Activated CD8-positive, alpha-beta memory T cell treated with anti-CD3 and anti-CD28 coated beads, Interleukin-2, amount 50 U/mL, for 48 hours (primary cell): ENCODE measurements around the gene TES.

Experiments used
- DNase-seq: peaks from one replicate; pipeline ENCODE4 v3.0.0-alpha.2; 2020

The TES gene

DNA sequence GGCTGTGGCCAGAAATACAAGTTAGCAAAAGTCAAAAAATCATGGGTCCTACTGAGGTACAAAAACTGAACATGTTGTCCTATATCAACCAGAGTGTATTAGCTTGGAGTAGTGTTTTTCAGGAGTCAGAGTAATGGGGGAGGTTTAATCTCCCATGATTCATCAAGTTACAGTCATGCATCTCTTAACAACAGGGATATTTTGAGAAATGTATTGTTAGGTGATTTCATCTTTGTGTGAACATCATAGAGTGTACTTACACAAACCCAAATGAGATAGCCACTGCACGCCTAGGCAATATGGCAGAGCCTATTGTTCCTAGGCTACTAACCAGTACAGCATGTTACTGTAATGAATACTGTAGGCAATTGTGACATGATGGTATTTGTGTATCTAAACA, 14.9 kb upstream of the TES start:
- DNase-seq = no peak

DNA sequence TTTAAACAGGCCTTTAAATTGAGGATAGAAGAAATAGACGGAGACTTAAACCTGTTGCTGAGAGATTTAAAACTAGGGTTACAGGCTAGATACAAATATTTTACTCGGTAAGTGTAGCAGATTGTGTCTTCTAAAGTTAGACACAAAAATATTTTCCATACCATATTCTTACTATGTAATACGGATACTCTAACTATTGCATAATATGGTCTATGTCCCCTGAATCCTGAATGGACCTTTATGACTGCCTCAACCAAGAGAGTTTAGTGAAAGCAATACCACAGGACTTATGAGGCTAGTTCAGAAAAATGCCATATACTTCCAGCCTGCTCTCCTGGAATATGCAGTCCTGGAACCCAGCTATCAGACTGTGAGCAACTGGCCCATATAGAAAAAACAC, 13.4 kb upstream of the TES start:
- no peak for DNase-seq

DNA sequence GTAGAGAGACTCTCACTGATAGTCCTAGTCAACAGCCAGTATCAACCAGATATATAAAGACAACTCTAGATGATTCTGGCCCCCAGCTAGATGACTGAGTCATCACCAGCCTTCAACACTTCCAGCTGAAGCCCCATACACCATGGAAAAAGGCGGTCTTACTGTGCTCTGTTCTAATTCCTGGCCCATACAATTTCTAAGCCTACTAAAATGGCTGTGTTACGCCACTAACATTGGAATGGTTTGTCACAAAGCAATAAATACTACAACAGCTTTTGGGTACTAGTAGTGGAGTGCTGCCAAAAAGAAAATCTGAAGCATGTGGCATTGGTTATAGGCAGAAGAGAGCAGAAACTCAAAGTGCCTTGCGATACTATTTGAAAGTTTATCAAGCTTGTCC, 13.0 kb upstream of the TES start:
- no peak for DNase-seq

DNA sequence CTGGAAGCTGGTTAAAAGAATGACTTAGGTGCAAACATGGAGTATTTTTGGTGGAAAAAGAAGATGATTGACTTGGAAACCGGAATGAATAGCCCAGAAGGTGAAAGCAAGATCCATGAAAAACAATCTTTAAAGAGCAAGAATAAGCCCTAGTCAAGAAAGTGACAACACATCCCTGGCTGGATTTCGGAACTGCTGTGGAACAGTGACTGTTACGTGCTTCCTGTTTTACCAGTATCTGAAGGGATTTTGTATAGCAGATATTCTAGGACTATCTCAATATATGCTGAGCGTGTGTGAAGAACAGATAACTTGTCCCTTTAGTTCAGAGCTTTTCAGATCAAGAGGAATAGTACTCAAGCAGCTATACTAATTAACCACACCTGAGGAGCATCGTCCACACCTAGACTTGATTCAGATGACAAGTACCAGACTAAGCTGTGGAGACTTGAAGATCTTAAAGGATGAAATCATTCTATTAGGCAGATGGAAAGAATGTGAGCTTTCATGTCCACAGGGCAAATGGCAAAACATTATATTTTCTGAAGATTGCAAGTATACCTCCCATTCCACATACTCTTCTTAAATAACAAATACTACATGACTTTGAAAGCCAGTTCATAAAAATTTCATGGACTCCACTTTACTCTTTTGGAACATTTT, 11.5 kb upstream of the TES start:
- no peak for DNase-seq

DNA sequence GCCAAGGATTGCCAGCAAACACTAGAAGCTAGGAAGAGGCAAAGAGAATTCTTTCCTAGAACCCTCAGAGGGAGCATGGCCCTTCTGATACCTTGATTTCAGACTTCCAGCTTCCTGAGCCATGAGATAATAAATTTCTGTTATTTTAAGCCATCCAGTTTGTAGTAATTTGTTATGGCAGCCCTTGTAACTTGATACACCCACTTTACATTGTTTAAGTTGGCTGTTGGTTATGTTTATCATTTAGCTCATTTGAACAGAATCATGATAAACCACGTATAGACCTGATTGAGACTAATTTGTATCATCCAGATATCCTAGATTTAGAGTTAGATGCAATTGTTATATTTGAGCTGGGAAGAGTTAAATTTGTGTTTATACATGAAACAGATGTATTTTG, 9.4 kb upstream of the TES start:
- DNase-seq = no peak

DNA sequence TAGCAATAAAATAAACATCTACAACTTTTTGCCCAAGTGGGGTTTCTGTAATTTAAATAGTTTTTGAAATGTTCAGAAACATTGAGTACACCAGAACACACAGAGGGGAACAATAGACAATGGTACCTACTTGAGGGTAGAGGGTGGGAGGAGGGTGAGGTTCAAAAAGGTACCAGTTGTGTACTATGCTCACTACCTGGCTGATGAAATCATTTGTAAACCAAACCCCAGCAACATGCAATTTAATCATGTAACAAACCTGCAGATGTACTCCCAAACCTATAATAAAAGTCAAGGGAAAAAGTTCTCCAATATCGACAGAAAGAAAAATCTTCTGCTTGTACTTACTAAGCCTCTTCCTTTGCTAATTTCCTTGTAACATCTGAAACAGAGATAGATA, 4.2 kb upstream of the TES start:
- DNase-seq = no peak

DNA sequence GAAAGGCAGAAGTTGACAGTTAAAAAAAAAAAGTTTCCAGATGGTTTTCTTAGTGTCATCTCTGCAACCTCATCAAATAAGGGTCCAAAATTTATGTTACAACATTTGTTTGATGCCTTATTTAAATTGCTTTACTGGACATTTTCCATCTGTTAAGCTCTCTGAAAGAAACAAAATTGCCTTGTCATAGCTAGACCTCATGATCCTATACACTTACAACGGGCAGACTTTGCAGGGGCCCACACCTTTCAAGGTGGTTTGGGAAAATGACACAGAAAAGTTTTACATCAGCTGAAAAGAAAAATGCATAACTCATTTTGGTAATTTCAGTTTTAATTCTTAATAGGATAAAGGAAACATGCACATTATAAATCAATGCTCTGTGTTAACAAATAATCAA, 1.4 kb upstream of the TES start:
- no peak for DNase-seq

DNA sequence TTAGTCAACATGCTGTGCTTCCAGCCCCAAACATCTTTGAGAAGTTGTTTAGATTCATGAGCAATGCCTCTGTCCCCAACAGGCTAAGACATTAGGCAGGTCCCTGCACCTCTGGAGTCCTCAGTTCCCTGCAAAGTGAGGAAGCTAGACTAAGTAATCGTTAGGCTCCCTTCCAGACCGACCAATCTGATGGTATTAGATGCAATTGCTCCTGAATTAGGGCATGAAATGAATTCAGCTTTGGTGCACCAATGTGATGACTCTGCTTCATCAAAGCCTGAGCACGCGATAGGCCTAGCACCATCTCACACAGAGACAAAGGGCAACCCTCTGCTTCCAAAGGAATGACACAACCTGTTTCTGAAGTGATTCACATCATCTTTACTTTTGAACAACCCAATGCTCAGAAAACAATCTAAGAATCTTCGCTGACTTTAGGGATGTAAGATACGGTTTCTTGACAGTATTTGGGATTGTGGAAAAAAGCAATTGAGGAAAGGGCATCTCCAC, 723 bp upstream of the TES start:
- no peak for DNase-seq

DNA sequence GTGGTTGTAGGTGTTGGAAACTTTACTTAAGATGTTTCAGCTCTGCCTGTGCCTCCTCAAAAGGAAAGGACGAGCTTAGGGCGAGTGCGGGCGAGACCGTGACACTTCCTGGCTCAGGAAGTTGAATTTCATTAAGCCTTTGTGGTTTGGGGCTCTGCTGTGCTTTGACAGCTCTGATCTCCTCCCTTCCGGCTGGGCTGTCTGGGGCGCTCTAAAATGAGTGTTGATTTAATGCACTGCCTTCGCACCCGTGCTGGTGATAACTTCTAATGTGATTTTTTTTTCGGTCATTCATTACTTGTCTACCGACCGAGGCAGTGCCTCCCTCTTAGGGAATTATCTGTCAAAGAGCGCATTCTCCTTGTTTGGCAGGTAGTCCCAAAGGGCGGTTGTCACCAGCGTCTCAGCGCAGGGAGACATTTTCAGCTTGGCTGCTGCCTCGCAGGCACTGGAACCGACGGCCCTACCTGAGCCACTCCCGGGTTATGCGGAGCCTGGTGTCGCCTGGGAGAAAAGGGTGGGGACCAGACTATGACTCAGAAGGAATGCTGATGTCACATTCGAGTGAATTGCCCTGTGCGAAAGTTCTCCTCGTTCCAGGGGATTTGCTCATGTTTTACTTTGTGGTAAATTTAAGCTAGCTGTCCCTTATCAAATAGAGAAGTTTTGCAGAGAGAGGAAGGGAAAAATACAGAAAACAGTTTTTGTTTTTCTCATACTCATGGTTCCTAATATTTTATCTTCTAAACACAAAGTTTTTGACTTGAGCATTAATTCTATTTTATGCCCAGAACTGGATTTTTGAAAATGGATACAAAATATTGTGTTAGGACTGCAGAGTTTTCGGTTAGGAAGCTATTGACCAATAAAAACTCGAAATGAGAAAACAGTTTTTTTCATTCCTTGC, 920 bp downstream of the TES start:
- DNase-seq = peak; percentile 82

DNA sequence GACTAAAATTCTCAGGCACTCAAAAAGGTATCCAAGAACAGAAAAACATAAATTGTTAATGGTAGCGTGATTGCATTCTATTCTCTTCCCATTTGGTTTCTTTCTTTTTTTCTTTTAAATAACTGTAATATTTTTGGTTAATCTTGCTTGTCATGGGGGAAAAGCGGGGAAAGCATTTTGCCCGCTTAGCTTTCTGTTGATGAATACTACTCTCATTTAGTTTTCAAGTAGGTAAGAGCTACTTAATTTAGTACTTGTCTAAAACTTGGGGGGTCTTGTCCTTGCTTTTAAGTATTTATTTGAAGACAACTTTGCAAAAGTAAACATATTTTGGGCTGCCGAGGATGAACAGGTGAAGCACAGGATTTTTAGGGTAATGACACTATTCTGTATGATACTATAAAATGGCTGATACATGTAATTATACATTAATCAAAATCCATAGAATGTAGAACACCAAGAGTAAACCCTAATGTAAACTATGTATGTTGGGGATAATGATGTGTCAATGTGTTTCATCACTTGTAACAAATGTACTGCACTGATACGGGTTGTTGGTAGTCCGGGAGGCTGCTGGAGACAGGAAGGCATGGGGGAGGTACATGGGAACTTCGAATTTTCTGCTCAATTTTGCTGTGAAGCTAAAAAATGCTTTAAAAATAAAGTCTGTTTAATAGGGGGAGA, 1.7 kb downstream of the TES start:
- no peak for DNase-seq

DNA sequence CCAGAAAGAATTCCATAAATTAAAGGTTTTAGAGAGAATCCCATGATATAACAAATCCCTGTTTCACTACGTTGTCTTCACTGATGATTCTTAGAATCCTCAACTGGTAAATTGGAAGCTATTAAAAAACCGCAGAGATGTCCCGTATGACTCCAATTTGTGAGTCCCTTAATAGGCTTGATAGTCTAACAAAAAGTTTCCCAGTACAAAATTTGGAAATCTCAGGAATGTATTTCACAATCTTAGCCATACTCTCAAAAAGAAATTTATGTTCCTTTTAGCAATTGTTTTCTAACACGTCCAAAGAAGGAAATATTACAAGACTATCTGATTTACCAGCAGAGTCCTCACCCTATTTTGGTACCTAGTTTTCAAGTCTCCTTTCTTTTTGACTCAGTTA, 2.5 kb downstream of the TES start:
- no peak for DNase-seq

DNA sequence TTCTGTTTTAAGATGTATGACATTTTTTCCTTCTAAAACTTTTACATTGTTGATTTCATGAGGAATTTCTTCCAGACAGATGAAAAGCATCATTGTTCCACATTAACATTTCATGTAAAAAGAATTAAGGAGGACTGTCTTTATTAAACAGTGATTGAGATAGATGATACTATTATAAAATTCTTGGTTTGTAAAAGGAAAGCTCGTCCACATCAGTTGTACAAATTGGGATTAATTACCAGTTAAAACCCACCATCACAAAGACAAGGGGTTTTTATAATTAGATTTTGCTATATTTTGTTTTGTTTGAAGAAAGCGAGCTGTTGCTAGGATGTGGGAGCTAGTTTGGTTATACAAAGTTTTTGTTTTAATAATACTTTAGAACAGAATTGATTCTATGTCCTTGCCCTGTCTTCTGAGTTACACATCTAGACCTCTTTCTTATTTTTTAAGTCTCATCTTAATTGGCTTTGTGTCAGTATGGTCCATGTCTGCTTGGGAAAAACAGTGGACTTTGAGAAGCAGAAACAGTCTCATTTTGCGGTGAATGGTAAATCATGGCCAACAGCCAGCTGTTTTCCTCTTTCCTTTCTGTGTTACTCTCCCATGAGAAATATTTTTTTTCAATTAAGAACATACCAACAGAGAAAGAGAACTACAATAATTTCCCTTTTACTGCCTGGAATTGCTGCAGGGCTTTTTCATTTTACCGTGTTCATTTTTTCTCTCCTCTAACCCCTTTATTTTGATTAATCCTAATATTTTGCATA, 3.2 kb downstream of the TES start:
- DNase-seq = no peak

DNA sequence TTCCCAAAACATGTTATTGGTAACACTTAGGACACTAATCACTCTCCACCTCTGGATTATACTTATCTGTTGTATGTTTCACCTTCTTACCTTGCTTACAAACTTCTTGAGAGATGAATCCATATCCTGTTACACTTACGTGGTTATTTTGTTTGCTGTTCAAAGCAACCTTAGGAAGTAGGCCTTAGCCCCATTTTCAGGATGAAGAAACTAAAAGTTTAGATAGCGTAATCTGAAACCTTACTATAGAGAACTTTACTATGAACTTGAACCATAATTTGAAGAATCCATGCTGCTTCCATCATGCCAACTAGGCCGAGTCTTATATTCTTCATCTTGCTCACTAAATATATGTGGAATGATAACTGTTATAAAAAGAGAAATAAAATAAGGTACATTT, 4.6 kb downstream of the TES start:
- DNase-seq = no peak

DNA sequence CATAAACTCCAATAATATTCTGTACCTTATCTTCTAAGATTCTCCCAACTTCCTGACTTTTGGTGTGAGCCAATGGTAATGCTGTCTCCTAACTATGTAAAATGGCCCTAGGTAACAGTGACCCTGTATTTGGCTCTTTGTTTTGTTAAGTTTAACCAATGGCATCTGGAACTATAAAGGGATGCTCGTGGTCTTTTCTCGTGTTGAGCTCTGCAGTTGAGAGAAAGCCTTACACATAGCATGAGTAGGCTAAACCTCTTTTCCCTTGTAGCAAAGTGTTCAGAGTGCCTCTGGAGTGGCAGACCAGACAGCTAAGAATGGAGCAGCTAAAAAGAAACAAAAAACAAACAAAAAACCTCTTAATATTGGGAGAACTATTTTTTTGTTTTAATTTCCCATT, 5.2 kb downstream of the TES start:
- DNase-seq = no peak

DNA sequence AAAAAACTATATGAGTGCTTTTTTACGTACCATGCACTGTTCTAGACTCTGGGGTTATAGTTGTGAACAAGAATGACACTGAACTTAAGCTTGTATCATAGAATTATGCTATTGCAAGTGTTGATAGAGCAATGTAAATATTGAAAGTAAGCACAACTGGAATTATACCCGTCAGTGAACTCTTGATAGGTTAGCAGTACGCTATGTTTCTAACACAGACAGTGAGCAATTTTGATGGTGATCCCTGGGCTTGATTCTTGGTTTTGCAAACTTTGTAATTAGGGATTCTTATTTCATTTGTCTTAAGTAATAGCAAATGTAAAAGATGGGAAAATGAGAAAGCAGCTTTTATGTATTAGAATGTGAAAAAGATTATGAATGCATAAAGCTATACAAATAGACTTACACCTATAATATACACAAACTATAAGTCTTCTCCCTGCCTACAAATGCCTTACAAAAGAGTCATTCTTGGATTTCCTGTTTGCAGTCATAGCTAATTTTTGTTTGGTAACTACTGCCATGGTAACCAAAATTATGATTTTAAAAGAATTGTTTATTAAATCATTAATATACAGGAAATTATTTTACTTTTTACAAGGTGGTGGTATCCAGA, 6.7 kb downstream of the TES start:
- DNase-seq = no peak

DNA sequence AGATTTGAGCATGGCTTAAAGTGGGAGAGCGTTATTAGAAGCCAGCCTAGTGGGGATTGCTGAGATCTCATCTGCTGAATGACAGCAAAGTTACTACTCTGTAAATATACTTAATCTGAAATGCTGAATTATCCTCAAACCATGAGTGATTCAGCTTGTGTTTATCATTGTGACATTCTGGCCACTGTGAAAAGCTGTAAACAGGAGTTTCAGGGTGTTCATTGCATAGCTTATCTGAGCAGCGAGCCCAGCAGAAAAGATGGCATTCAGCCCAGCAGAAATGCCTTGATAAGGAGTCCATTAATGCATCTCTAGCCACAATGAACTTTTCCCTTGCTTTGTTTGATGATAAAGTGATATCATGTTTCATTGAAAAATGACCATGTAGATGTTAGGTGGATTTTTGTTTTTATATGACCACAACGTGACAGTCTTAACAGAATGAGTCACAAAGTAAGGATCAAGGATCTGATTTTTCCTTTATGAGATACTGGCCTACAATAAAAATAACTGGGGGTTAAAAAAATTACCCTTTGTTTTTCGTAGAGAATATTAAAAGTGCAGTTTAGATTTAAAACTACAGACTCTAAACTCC, 7.8 kb downstream of the TES start:
- DNase-seq = no peak

DNA sequence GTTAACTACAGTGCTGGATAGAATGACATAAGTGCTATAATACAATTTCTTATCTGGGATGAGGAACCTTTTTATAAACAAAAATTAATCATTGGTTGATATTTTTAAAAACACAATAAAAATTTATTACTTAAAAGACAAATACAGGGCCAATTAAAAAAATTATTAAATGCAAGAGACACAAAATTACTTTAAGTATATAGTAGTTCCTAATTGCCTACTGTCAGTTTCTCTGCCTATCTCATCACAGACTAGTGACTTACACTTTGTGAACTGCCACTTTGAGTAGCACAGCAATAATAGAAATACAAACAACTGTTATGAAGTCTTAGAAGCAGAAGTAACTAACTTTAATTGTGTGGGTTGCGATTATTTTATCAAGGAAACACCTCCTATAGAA, 8.4 kb downstream of the TES start:
- DNase-seq = no peak

DNA sequence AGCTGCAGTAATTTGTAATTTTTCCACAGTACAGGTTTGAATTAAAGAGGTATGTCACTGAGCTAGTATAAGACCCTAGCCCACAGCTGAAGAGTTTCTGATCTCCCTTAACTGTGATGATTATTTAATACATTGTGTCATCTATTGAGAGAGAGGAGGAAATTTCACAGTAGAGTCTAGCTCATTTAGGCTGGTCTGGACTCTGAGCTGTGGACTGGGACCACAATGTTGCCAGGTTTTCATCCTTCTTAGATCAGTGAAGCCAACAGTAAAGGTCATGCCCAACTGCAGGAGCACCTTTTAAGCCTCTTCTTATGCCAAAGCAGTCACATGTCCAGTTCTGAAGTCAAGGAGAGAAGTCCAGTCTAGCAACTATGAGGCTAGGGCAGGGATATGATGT, 8.9 kb downstream of the TES start:
- DNase-seq = no peak

DNA sequence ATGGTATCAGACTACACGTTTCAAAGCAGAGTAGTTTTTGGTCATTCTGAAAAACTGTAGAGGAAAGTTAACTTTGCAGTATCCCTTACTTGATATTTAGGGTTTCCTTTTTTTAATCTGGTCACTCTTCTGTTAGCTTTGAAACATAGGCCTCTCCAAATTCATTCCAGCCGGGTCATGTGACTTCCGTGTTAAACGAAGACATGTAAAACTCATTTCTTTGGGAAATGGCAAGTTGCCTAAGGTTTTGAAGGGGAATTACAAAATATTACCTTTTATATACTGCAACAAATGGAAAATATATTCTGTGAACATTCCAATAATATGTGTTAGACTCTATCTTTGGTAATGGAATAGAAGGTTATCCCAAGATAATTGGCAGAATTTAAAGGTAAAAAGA, 9.5 kb downstream of the TES start:
- no peak for DNase-seq

DNA sequence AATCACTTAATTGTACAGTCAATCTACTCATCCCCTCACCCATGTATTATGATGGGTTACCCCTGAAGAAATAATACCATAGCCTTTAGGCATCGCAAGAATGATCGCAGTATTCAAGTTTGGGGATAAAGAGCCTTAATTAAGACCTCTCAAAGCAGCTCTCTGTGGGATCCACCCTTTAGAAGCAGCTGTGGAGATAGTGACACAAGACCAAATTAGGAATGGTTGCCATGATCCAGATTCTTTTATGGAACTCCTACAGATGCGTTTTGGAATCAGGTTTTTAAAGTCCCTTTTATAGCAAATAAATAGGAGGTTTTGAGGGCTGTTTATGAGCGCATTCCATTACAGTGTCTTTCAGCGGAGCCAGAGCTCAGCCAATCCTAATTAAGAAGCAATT, 12.2 kb downstream of the TES start:
- DNase-seq = no peak

DNA sequence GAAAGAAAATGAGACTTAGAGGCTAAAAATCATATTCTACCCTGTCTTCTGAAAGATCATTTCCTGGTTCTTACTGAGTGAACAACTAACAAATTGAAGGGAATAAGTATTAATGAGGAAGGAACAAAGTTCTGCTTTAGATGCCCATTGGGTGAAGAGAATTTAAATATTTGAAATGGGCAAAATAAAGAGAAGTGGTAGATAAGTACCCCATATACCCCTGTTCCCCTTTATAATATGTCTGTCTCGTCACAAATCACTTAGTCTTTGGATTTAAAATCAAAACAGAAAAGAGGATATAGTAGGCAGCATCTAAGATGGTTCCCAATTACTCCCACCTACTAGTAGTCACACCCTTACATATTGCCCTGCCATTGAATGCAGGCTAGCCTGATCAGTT, 13.2 kb downstream of the TES start:
- no peak for DNase-seq

DNA sequence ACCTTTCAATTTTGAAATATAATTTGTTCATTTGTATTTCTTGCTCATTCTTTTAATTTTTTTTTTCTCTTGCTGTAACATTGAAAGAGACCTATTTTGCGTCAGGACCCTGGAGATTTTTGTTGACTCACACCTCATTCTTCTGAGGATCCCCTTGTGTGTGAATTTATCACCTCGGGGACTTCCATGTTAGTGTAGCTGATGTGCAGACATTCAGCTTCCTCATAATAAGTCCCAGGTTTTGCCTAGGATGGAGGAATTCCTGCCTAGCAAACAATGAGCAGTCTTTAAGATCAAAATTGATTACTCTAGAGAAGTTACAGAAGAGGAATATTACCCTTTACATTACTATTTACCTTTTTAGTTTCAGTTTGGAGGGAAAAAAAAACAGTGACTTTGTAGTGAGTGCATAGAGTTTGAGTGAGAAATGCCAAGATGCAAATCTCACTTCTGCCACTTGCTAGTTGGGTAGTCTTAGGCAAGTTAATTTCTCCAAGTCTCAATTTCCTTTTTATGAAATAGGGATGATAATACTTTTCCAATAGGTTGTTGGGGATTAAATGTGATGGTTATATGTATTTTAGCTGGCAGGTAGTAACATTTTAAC, 14.3 kb downstream of the TES start:
- DNase-seq = no peak
